Measurements from ENCODE around the gene ATP1A4. TPM values are rescaled to one million over a fixed set of nuclear protein-coding genes. Genes with fewer than 3 reads are reported as not detected.

The ATP1A4 gene
- total RNA-seq, 1 experiment from 2014 or later, result not detected

GRCh38 chr1:160171980-160172379 is 20.6 kb downstream of the ATP1A4 start:
- no peak for DNase-seq (ENCODE audit: low read depth)

GRCh38 chr1:160177231-160177630 is 25.8 kb downstream of the ATP1A4 start:
- no peak for DNase-seq (ENCODE audit: low read depth)

GRCh38 chr1:160177667-160178066 is 26.3 kb downstream of the ATP1A4 start:
- no peak for DNase-seq (ENCODE audit: low read depth)

GRCh38 chr1:160178731-160179130 is 27.3 kb downstream of the ATP1A4 start:
- no peak for DNase-seq (ENCODE audit: low read depth)

GRCh38 chr1:160179336-160179735 is 27.9 kb downstream of the ATP1A4 start:
- no peak for DNase-seq (ENCODE audit: low read depth)

- DNase-seq (ENCODE audit: low read depth), result no peak
Measured at GRCh38 chr1:160186246-160186645, 34.8 kb downstream of the ATP1A4 start.

GRCh38 chr1:160186729-160187128 is 35.3 kb downstream of the ATP1A4 start:
- DNase-seq (ENCODE audit: low read depth), result no peak

- no peak for DNase-seq (ENCODE audit: low read depth)
Measured at GRCh38 chr1:160187407-160187806, 36.0 kb downstream of the ATP1A4 start.

- DNase-seq (ENCODE audit: low read depth), result no peak
Measured at GRCh38 chr1:160188341-160188740, 36.9 kb downstream of the ATP1A4 start.

GRCh38 chr1:160189649-160190625 is 38.5 kb downstream of the ATP1A4 start, which contains the start of gene CASQ1:
CASQ1 (plus strand) TSS chr1:160190575; CDS start chr1:160190752, 177 bp downstream.
- peak; percentile 55 for DNase-seq (ENCODE audit: low read depth)

- DNase-seq (ENCODE audit: low read depth), result no peak
Measured at GRCh38 chr1:160191756-160192155, 40.4 kb downstream of the ATP1A4 start.

GRCh38 chr1:160192234-160192633 is 40.8 kb downstream of the ATP1A4 start:
- peak; percentile 26 for DNase-seq (ENCODE audit: low read depth)

GRCh38 chr1:160193091-160193819 is 41.9 kb downstream of the ATP1A4 start:
- peak; percentile 85 for DNase-seq (ENCODE audit: low read depth)

GRCh38 chr1:160193832-160194736 is 42.7 kb downstream of the ATP1A4 start:
- no peak for DNase-seq (ENCODE audit: low read depth)

GRCh38 chr1:160194737-160195059 is 43.3 kb downstream of the ATP1A4 start:
- DNase-seq (ENCODE audit: low read depth), result no peak

GRCh38 chr1:160196143-160196542 is 44.7 kb downstream of the ATP1A4 start:
- no peak for DNase-seq (ENCODE audit: low read depth)

- DNase-seq (ENCODE audit: low read depth), result no peak
Measured at GRCh38 chr1:160197231-160197630, 45.8 kb downstream of the ATP1A4 start.

- DNase-seq (ENCODE audit: low read depth), result no peak
Measured at GRCh38 chr1:160200786-160201185, 49.4 kb downstream of the ATP1A4 start.

GRCh38 chr1:160204526-160205241 is 53.3 kb downstream of the ATP1A4 start:
- no peak for DNase-seq (ENCODE audit: low read depth)

- DNase-seq (ENCODE audit: low read depth), result peak; percentile 65
Measured at GRCh38 chr1:160205242-160206035, 54.0 kb downstream of the ATP1A4 start, which contains the start of gene PEA15. PEA15 (plus strand) TSS chr1:160205384; CDS start chr1:160211545, 6,161 bp downstream.
